Fibroblast of villous mesenchyme (primary cell): ENCODE measurements around the gene CYP8B1. TPM values are rescaled to one million over a fixed set of nuclear protein-coding genes. Genes with fewer than 3 reads are reported as not detected.

Experiments
- DNase-seq: peaks from one replicate; pipeline ENCODE4 v3.0.0-alpha.2; 2010; ENCODE audit warnings: low read depth
- H3K4me3 ChIP-seq: 2 replicates; pipeline ENCODE4 v1.5.1; 2011; ENCODE audit warnings: low read depth, mild to moderate bottlenecking, low read length
- total RNA-seq: library from RNA; depleted of rRNA; stranded (reverse); fragments of >200 nt; gene quantifications from 2 replicates; pipeline ENCODE4 v1.2.3, GENCODE V29; 2012
- TF ChIP-seq, protein P1 (sequence below): IDR thresholded peaks from 2 replicates; pipeline ENCODE4 v1.5.1; 2012; ENCODE audit warnings: low read depth, mild to moderate bottlenecking, low read length; ENCODE audit not compliant: insufficient read depth

CYP8B1 gene
- total RNA-seq, 1 donor = not detected

DNA sequence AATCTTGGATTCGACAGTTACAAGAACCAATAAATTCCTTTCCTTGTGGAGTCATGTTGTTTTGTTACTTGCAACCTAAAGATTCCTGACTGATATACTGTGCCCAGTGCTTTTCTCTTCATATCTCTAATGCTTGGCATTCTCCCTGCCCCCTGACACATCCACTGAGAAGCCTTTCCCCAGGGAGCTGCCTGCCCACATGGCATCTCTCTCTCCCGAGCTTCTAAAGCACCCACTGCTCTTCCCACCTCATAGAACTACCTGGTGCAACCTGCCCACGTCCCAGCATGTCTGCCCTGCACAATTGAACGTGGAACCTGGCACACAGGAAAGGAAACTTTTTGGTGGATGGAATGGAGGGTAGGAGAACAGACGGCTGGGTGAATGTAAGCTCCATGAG, 6.8 kb downstream of the CYP8B1 start:
- H3K4me3 ChIP-seq = no peak overlapping the region
- TF ChIP-seq, protein P1, sequence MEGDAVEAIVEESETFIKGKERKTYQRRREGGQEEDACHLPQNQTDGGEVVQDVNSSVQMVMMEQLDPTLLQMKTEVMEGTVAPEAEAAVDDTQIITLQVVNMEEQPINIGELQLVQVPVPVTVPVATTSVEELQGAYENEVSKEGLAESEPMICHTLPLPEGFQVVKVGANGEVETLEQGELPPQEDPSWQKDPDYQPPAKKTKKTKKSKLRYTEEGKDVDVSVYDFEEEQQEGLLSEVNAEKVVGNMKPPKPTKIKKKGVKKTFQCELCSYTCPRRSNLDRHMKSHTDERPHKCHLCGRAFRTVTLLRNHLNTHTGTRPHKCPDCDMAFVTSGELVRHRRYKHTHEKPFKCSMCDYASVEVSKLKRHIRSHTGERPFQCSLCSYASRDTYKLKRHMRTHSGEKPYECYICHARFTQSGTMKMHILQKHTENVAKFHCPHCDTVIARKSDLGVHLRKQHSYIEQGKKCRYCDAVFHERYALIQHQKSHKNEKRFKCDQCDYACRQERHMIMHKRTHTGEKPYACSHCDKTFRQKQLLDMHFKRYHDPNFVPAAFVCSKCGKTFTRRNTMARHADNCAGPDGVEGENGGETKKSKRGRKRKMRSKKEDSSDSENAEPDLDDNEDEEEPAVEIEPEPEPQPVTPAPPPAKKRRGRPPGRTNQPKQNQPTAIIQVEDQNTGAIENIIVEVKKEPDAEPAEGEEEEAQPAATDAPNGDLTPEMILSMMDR = no peak
- DNase-seq = no peak

DNA sequence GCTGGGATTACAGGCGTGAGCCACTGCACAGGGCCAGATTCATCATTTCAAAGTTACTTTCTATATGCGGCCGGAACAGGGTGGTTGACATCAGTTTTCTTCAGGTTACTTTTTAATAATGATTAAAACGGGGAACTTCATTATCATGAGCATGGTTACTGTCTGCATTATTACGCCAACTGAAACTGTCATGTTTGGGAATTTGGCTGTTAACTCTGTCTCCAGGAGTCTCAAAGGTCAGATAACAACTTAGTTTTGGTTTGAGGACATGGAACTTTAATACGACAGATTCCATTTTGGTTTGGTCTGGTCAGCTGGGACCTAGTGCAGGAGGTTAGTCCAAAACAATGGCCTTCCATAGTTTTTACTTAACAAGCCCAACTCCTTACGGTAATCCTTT, 8.5 kb downstream of the CYP8B1 start:
- DNase-seq = no peak
- TF ChIP-seq, protein P1 = no peak
- H3K4me3 ChIP-seq = no peak overlapping the region

DNA sequence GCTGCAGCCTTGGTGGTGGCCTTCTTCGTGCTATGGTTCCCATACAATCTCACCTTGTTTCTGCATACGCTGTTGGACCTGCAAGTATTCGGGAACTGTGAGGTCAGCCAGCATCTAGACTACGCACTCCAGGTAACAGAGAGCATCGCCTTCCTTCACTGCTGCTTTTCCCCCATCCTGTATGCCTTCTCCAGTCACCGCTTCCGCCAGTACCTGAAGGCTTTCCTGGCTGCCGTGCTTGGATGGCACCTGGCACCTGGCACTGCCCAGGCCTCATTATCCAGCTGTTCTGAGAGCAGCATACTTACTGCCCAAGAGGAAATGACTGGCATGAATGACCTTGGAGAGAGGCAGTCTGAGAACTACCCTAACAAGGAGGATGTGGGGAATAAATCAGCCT, 10.4 kb downstream of the CYP8B1 start:
- TF ChIP-seq, protein P1 = no peak
- no peak overlapping the region for H3K4me3 ChIP-seq
- no peak for DNase-seq

DNA sequence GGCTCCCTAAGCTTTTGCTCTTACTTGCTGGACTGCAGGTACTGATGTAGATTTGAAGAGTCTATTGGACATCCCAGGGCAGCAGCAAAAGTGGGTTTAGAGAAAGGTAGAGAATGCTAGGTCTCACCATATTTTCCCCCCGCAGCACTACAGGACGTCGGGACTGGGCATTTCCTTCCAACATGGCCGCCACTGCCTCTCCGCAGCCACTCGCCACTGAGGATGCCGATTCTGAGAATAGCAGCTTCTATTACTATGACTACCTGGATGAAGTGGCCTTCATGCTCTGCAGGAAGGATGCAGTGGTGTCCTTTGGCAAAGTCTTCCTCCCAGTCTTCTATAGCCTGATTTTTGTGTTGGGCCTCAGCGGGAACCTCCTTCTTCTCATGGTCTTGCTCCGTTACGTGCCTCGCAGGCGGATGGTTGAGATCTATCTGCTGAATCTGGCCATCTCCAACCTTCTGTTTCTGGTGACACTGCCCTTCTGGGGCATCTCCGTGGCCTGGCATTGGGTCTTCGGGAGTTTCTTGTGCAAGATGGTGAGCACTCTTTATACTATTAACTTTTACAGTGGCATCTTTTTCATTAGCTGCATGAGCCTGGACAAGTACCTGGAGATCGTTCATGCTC, 11.2 kb downstream of the CYP8B1 start:
- H3K4me3 ChIP-seq = no peak overlapping the region
- TF ChIP-seq, protein P1 = no peak
- no peak for DNase-seq

DNA sequence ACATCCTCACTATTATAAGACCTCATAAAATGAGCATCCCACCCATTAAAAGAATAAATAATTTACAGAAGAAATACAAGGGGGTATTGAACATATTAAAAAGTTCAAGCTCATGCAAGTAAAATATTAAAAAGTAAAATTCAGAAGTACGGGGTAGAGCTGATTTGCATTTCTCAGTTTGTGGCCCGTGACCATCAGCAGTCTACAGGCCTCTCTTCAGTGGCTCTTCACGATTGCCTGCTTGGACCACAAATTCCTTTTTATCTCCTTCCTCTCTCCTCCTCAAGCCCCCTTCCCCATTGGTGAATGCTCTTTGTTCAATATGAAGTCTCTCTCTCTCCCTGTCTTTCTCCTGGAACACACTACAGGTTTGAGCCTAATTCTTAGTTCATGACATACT, 19.1 kb downstream of the CYP8B1 start:
- H3K4me3 ChIP-seq = no peak overlapping the region
- no peak for DNase-seq
- TF ChIP-seq, protein P1 = no peak

DNA sequence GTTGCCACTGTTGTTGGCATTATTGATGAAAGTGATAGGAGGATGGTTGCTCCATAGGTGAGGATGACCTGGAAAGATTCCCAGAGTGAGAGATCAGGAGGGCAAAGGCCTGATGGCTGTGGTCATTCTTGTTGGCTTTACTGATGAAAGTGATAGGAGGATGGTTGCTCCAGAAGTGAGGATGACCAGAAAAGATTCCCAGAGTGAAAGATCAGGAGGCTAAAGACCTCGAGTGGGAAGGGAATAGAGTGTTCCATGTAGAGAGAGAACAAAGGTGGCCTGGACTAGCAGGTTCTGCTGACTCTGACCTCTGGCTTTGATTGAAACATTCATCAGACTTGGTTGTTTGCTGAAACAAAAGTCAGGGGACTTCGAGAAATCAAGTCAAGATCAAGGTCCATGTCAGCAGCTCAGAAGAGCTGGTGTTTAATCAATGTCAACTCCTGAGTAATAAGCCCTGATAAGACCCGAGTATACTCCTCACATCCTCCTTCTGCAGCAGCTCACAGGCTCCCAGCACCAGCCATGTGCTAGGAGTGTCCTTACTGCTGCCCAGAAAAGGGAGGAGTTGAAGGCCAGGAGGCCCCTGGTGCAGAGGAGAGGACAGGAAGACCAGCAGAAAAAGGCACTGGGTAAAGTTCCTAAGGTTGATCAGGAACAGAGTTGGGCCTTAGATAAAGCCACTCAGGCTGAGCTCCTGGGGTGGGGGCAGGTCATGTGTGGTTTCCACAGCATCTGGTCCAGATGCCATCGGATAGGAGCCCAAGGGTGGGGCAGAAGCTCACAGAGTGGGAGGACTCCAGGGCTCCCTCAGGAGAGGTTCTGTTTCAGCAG, 19.9 kb downstream of the CYP8B1 start:
- TF ChIP-seq, protein P1 = no peak
- no peak overlapping the region for H3K4me3 ChIP-seq
- no peak for DNase-seq
